GM19035 (cell line): ENCODE results near the gene ZNF165.
"Not testable (repeated sequence)": the region's sequence is repeated elsewhere in the genome, so short reads cannot be mapped to it uniquely, and the experiment has no call there.

Experiments
- ATAC-seq: cut with Tn5 transposase; IDR thresholded peaks from one replicate; pipeline ENCODE4 v1.9.1; 2021; ENCODE audit not compliant: unreplicated experiment

ZNF165 gene

DNA sequence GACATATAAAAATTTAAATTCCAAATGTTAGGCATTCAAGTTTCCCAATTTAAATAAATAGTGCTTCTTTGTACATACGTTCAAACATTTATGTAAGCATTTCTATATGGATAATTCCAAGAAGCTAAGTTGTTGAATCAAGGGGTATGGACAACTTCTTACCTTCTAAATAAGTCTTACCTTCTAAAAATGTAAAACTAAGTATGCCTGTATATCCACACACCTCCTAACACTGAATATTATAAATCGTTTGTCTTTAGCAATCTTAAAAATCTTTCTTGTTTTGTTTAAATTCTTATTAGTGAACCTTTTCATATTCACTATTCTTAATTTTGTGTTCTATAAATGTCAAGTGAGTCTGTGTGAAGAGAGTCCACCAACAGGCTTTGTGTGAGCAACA, 41.5 kb downstream of the ZNF165 start:
- ATAC-seq: no peak

DNA sequence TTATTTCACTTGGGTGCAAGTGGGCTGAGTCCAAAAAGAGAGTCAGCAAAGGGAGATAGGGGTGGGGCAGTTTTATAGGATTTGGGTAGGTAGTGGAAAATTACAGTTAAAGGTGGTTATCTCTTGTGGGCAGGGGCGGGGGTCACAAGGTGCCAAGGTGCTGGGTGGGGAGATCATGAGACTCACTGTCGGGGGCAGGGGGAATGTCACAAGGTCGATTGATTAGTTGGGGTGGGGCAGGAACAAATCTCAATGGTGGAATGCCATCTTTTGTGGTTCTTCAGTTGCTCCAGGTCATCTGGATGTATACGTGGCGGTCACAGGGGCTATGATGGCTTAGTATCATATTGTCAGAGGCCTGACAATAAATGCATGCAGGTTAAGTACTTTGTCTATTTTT, 41.9 kb downstream of the ZNF165 start:
- ATAC-seq: not testable (repeated sequence)

DNA sequence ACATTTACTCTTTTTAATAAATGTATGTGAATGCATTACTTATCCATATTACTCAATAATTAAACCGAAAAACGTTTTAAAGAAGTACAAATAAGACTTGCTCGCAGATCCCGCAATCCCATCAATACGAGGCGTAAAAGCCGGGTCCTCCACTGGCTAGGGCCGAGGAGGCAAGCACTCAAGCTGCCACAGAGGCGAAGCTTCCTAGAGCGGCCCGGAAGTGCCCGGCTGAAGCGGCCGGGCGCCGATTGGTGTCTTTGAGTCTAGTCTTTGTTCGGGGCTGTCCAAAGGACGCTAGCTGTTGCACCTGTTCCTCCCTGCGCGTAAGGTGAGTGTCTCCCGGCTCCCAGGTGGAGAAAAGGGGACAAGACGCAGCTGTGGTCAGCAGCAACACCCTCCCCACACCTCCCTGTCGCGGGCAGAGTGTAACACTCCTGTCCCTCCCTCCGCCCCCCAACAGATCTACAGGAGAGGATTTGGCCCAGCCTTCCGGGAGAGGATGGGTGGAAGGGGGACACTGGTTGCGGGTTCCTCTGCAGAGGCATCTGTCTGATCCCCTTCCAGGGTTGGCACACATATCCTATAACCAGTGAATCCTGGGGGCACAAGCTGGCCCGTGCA, 44.1 kb downstream of the ZNF165 start, which contains the start of gene ZSCAN16:
ZSCAN16 (plus strand) TSS at position 260 of the 621 bp plus-strand sequence. CDS start 835 bp downstream, outside the sequence.
- ATAC-seq: peak; percentile 98

- ATAC-seq: peak; percentile 6
These were observed 44.6 kb downstream of the ZNF165 start for GRCh38 chr6:28124971-28125353.

DNA sequence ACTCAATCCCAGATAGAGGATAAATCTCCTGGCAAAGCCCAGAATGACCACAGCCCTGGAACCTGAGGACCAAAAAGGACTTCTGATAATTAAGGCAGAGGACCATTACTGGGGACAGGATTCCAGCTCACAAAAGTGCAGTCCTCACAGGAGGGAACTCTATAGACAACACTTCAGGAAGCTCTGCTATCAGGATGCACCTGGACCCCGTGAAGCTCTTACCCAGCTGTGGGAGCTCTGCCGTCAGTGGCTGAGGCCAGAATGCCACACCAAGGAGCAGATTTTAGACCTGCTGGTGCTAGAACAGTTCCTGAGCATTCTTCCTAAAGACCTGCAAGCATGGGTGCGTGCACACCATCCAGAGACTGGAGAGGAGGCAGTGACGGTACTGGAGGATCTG, 45.0 kb downstream of the ZNF165 start:
- no peak for ATAC-seq

DNA sequence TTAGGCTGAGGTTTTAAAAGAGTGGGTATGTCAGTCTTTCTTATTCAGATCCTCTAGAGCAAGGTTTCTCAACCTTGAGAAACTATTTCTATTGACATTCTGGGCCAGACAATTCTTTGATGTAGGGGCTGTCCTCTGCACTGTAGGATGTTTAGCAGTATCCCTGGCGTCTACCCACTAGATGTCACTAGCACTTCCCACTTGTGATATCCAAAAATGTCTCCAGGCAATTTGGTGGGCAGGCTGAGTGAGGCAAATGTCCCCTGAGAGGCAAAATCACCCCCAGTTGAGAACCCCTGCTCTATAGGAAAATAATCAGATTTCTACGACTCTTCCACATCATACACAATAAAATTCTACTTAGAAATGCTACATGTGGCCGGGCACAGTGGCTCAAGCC, 53.6 kb downstream of the ZNF165 start:
- no peak for ATAC-seq

DNA sequence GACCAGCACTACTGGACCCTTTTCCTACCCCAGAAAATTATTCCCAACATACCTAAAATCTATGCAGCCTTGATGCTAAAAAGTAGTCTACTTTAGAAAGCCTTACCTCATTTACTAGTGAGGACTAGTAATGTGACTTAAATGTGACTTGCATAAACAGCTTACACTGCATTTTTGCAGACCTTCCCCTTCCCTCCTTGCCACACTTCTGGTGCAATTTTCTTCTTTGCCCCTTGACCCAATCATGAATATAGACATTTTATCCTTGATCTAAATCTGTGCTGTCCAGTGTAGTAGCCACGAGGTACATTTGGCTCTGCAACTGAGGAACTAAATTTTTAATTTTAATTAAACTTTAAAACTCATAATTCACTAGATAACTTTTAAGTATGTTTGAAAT, 54.3 kb downstream of the ZNF165 start:
- no peak for ATAC-seq

- ATAC-seq: no peak
These were observed 55.0 kb downstream of the ZNF165 start for GRCh38 chr6:28135393-28135792.

DNA sequence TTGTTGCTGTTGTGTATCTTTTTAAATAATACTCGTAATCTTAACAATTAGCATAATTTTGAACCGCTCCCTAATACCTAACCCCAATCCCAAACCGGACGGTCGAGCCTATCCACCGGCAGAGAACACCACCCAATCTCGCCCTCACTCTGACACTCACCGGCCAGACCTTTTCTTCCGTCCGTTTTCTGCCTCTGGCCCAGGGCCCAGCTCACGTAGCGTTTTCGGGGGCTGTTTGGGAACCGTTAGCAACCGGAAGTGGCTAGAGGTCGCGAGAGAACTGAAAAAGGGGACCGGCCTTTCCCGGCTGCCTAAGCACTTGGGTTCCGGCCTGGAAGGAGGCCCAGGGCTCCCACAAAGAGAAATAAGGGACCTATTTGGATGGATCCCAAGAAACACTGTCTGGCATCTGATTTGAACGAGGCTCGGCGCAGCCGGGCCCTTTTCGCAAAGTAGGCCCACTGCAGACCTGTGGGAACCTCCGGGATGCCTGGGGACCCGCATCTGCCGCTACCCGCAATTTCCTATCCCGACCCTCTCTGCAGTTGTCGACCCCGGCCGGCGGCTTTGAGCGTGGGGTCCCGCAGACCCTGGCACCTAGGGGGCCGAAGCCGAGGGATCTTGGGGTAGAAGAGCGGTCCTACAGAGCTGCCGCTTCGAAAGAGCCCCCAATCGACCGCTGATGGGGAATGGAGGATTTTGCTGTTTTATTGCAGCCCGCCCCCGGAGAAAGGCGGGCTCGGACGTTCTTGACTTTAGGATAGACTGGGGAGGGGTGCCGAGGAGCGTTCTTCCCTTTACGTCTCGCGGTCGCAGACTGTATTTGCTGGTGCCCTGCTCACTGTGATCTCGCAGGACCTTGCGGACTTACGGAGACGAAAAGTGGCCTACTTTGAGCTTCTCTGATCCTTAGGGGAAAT, 56.5 kb downstream of the ZNF165 start:
- peak; percentile 69 for ATAC-seq

- ATAC-seq: peak; percentile 29
These were observed 57.2 kb downstream of the ZNF165 start for GRCh38 chr6:28137505-28137981.
